PC-3 (cell line): ENCODE results near the gene GTF3A.

Experiments
- EZH2 ChIP-seq: fragments of 300-600 bp; sonication (generic); IDR thresholded peaks from one replicate; pipeline ENCODE4 v1.6.1; 2017; ENCODE audit warnings: antibody characterized with exemption, mild to moderate bottlenecking, low read length; ENCODE audit not compliant: unreplicated experiment
- EZH2phosphoT487 ChIP-seq: fragments of 300-600 bp; sonication (generic); IDR thresholded peaks from 2 replicates; pipeline ENCODE4 v1.6.1; 2018; ENCODE audit warnings: mild to moderate bottlenecking, antibody characterized with exemption, low read length, borderline replicate concordance
- TF ChIP-seq, protein P1 (sequence below): fragments of 300-600 bp; sonication (generic); conservative IDR thresholded peaks from 2 replicates; pipeline ENCODE4 v1.5.1; 2017; ENCODE audit warnings: antibody characterized with exemption, low read depth, mild to moderate bottlenecking, low read length

- TF ChIP-seq, protein P1, sequence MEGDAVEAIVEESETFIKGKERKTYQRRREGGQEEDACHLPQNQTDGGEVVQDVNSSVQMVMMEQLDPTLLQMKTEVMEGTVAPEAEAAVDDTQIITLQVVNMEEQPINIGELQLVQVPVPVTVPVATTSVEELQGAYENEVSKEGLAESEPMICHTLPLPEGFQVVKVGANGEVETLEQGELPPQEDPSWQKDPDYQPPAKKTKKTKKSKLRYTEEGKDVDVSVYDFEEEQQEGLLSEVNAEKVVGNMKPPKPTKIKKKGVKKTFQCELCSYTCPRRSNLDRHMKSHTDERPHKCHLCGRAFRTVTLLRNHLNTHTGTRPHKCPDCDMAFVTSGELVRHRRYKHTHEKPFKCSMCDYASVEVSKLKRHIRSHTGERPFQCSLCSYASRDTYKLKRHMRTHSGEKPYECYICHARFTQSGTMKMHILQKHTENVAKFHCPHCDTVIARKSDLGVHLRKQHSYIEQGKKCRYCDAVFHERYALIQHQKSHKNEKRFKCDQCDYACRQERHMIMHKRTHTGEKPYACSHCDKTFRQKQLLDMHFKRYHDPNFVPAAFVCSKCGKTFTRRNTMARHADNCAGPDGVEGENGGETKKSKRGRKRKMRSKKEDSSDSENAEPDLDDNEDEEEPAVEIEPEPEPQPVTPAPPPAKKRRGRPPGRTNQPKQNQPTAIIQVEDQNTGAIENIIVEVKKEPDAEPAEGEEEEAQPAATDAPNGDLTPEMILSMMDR = no peak
- no peak for TF ChIP-seq EZH2
- TF ChIP-seq EZH2phosphoT487 = no peak
Observed at GRCh38 chr13:27405546-27406134, 18.8 kb upstream of the GTF3A start.
